ENCODE data around the gene ACHE.

Gene ACHE

GRCh38 chr7:100895956-100896731, 456 bp upstream of the ACHE start:
- TF ChIP-seq, protein P1, sequence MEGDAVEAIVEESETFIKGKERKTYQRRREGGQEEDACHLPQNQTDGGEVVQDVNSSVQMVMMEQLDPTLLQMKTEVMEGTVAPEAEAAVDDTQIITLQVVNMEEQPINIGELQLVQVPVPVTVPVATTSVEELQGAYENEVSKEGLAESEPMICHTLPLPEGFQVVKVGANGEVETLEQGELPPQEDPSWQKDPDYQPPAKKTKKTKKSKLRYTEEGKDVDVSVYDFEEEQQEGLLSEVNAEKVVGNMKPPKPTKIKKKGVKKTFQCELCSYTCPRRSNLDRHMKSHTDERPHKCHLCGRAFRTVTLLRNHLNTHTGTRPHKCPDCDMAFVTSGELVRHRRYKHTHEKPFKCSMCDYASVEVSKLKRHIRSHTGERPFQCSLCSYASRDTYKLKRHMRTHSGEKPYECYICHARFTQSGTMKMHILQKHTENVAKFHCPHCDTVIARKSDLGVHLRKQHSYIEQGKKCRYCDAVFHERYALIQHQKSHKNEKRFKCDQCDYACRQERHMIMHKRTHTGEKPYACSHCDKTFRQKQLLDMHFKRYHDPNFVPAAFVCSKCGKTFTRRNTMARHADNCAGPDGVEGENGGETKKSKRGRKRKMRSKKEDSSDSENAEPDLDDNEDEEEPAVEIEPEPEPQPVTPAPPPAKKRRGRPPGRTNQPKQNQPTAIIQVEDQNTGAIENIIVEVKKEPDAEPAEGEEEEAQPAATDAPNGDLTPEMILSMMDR (conservative IDR thresholded peaks at IDR 0.05; ENCODE audit: low read length), result no peak
- no peak for DNase-seq (ENCODE audit: low read depth)
- H3K4me3 ChIP-seq (ENCODE audit: low read length), result no peak overlapping the region

- TF ChIP-seq, protein P1 (conservative IDR thresholded peaks at IDR 0.05; ENCODE audit: low read length), result peak; percentile 61
- H3K4me3 ChIP-seq (ENCODE audit: low read length), result peak overlapping the region; percentile 36; the same call in 1 of the 2 replicates
- no peak for DNase-seq (ENCODE audit: low read depth)
Observed at GRCh38 chr7:100894860-100895700, 608 bp downstream of the ACHE start.

DNA sequence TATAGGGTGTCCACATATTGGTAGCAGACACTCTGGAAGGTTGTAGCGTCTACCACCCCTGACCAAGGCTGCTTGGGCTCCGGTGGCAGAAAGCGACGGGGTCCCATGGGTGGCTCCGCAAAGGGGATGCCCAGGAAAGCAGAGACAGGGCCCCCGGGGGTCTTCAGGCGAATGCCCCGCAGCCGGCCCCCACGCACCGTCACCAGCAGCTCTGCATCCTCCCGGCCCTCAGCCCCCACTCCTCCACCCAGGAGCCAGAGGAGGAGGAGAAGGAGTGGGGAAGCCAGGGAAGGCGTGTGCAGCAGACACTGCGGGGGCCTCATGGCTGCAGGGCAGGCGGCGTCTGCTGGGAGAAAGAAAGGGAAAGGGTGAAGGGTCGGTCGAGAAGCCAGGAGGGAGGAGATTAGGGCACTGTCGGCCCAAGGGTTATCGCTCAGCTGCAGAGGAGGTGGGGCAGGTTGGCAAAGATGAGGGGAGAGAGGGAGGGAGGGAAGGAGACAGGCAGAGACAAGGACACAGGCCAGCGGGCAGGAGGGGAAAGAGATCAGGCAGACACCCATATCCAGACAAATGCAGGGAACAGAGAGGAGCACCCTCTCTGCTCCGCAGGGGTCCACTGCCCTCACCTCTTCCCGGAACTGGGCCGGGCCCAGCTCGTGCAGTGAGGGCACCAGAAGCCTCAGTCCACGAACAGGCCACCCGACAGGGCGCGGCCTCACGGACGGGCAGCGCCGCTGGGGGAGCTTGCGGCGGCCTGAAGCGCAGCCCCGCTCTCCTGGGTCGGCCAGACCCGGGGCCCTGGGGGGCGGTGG, 1.6 kb downstream of the ACHE start:
- H3K4me3 ChIP-seq (ENCODE audit: low read length), result no peak overlapping the region
- TF ChIP-seq, protein P1 (conservative IDR thresholded peaks at IDR 0.05; ENCODE audit: low read length), result no peak
- DNase-seq (ENCODE audit: low read depth), result no peak

- TF ChIP-seq, protein P1 (conservative IDR thresholded peaks at IDR 0.05; ENCODE audit: low read length), result no peak
- DNase-seq (ENCODE audit: low read depth), result no peak
- H3K4me3 ChIP-seq (ENCODE audit: low read length), result no peak overlapping the region
Observed at GRCh38 chr7:100893318-100893895, 2.3 kb downstream of the ACHE start.

GRCh38 chr7:100892364-100893317, 3.0 kb downstream of the ACHE start:
- no peak overlapping the region for H3K4me3 ChIP-seq (ENCODE audit: low read length)
- TF ChIP-seq, protein P1 (conservative IDR thresholded peaks at IDR 0.05; ENCODE audit: low read length), result no peak
- DNase-seq (ENCODE audit: low read depth), result no peak
